PFSK-1 (cell line): Measurements from ENCODE around the gene MS4A8.

Source experiments
- POLR2AphosphoS5 ChIP-seq: IDR thresholded peaks from 2 replicates; pipeline ENCODE4 v1.6.1; 2012; ENCODE audit warnings: low read depth, mild to moderate bottlenecking, control low read depth, low read length, moderate library complexity
- REST ChIP-seq, 2 experiments: IDR thresholded peaks; 2 replicates each; pipeline versions ENCODE4 v1.6.1 to v1.8.0; 2011 to 2012; ENCODE audit warnings: low read depth in 2 of 2, low read length in 2 of 2, control low read depth in 1 of 2, inconsistent platforms in 1 of 2, mild to moderate bottlenecking in 1 of 2, moderate library complexity in 1 of 2; ENCODE audit not compliant: insufficient read depth in 1 of 2
- SIN3A ChIP-seq: IDR thresholded peaks from 2 replicates; pipeline ENCODE4 v1.6.1; 2012; ENCODE audit warnings: mild to moderate bottlenecking, low read length, moderate library complexity, borderline replicate concordance; ENCODE audit not compliant: insufficient read depth

DNA sequence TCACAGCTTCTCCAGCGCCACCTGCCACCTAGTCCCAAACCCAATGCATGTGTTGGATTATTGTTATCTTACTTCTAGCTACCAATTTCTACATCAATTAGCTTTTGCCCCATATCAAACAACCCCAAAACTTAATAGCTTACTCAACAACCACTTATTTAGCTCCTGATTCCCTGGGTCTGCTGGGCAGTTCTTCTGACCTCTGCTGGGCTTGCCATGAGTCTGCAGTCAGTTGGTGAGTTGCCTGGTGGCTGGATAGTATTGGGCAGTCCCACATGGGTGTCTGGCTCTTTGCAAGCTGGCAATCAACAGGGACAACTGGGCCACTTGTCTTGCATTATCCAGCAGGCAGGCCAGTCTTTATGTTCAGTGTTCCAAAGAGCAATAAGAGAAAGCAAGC is 43.6 kb downstream of the MS4A8 start:
- TF ChIP-seq REST (IDR thresholded peaks at IDR 0.05; ENCODE audit: insufficient read depth in 1 of 2, low read depth in 2 of 2, low read length in 2 of 2) (no peak), SIN3A (no peak), POLR2AphosphoS5 (no peak)
